Activated CD4-positive, alpha-beta memory T cell treated with anti-CD3 and anti-CD28 coated beads, Interleukin-2, amount 10 ng/mL, durations not matched to agents 7 days and 5 days (primary cell): Measurements from ENCODE around the gene CABP7. TPM values are rescaled to one million over a fixed set of nuclear protein-coding genes. Genes with fewer than 3 reads are reported as not detected.

Experiments
- CTCF ChIA-PET: fragments of 350-600 bp; sonication (Branson Sonifier 250); formaldehyde crosslinking; loops from one replicate; lab custom pipeline; 2021; ENCODE audit warnings: antibody characterized with exemption, inconsistent platforms; lab: Charles Lee
- POLR2A ChIA-PET: fragments of 350-600 bp; sonication (Branson Sonifier 250); formaldehyde crosslinking; loops from one replicate; lab custom pipeline; 2021; ENCODE audit warnings: antibody characterized with exemption; lab: Charles Lee
- DNase-seq: peaks from one replicate; pipeline ENCODE4 v3.0.0-alpha.2; 2020
- H3K27ac Mint-ChIP-seq: one replicate; pipeline ENCODE4 v1.8.0; 2021; ENCODE audit warnings: mild to moderate bottlenecking, mixed read lengths
- H3K27me3 Mint-ChIP-seq: one replicate; pipeline ENCODE4 v1.8.0; 2021; ENCODE audit warnings: mixed read lengths
- H3K36me3 Mint-ChIP-seq: one replicate; pipeline ENCODE4 v1.8.0; 2021; ENCODE audit warnings: low read depth, mixed read lengths
- H3K4me1 Mint-ChIP-seq: one replicate; pipeline ENCODE4 v1.8.0; 2021; ENCODE audit warnings: mixed read lengths
- H3K4me3 Mint-ChIP-seq: one replicate; pipeline ENCODE4 v1.8.0; 2021; ENCODE audit warnings: mild to moderate bottlenecking, mixed read lengths
- H3K9me3 Mint-ChIP-seq: one replicate; pipeline ENCODE4 v1.8.0; 2021; ENCODE audit warnings: mixed read lengths
- total RNA-seq, 2 experiments: library from RNA; stranded (reverse); gene quantifications; one replicate each; pipeline ENCODE4 v1.2.3, GENCODE V29; 2021

Gene CABP7
- total RNA-seq, 2 experiments from 2014 or later: 0.08 to 0.13 TPM

DNA sequence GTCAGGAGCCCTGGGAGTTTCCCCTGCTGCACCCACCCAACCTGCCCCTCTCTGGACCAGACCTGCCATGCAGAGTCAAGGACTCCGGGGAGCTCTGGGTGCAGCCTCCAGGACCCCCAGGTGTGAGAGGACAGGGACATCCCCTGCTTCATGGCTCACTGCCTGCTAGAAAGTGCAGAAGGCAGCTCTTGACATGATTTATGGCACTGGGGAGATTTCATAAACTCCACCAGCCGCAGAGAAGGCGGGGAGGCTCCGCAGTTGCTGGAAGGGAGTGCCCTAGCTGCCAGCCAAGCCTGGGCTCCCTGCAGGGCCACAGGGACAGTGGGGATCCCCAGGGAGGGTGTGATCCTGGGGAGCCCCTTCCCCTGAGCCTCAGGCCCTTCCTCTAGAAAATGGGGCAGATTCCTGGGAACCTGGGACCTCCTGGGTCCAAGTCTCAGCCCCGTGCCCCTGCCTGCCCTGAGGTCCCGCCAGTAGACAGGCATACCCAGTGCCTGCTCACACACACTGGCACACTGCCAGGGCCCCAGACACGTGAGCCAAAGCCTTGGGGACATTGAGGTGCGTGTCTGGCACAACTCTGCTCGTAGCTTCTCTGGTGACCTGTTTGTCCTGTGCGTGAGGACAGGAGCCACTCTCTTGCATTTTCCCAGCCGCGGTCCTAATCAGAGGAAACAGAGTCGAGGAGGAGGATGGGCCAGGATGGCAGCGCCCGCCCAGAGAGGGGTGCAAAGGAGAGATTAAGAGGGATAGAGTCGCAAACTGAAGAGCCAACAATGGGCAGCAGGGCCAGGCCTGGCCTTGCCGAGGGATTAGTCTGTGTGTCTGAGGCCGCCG is 13.8 kb downstream of the CABP7 start:
- H3K27me3 Mint-ChIP-seq: no peaks in the 10 kb centered on the region
- H3K4me1 Mint-ChIP-seq: no peaks in the 10 kb centered on the region
- no peaks in the 10 kb centered on the region for H3K36me3 Mint-ChIP-seq
- no peak for DNase-seq
- ChIA-PET CTCF (no interaction called here), POLR2A (interaction anchor here (0.6 kb wide), 1 partner anchor 144 kb away, joined by 3 read pairs; no protein-coding TSS in a partner anchor)
- no peaks in the 10 kb centered on the region for H3K9me3 Mint-ChIP-seq
- no peak overlapping the region for H3K4me3 Mint-ChIP-seq
- H3K27ac Mint-ChIP-seq: no peak overlapping the region

DNA sequence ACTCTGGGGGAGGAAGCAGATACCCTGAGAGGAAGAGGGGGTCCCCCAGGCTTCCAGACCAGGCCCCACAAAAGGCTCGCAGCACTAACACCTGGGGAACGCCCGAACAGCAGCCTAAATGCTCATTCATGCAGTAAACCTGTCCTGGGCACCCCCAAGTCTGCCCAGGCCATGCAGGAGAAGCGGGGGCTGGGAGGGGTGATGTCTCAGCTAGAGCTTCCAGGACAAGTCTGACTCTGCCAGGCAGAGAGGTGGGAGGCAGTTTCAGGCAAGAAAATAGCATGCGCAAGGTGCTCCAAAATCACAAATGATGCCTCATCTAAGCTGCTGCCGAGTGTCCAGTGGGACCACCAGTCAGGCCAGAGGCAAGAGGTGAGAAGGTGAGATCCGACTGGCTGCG is 14.6 kb downstream of the CABP7 start:
- POLR2A ChIA-PET: no interaction called here
- Mint-ChIP-seq H3K27ac (no peak overlapping the region), H3K36me3 (no peaks in the 10 kb centered on the region), H3K4me1 (no peaks in the 10 kb centered on the region), H3K27me3 (no peaks in the 10 kb centered on the region), H3K9me3 (no peaks in the 10 kb centered on the region), H3K4me3 (no peak overlapping the region)
- DNase-seq: no peak
- CTCF ChIA-PET: no interaction called here

DNA sequence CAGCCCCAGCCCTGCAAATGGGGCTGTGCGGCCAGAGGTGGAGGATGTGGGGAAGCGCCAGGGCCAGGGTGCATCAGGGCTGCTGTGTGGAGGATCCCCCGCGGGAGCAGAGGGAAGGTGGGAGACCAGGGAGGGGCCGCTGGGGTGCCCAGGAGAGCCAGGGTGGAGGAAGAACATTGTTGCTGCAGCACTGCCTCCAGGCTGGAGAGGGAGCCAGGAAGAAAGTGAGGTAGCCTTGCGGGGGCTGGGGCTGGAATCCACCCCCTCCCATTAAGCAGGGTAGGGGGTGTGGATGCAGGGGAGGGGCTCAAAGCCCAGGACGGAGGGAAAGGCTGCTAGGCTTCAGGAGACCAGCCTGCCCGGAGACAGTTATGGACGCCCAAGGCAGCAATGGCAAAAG is 15.0 kb downstream of the CABP7 start:
- no peaks in the 10 kb centered on the region for H3K27me3 Mint-ChIP-seq
- no peaks in the 10 kb centered on the region for H3K4me1 Mint-ChIP-seq
- no peak for DNase-seq
- no peaks in the 10 kb centered on the region for H3K9me3 Mint-ChIP-seq
- ChIA-PET CTCF (no interaction called here), POLR2A (no interaction called here)
- no peak overlapping the region for H3K27ac Mint-ChIP-seq
- no peaks in the 10 kb centered on the region for H3K36me3 Mint-ChIP-seq
- H3K4me3 Mint-ChIP-seq: no peak overlapping the region

DNA sequence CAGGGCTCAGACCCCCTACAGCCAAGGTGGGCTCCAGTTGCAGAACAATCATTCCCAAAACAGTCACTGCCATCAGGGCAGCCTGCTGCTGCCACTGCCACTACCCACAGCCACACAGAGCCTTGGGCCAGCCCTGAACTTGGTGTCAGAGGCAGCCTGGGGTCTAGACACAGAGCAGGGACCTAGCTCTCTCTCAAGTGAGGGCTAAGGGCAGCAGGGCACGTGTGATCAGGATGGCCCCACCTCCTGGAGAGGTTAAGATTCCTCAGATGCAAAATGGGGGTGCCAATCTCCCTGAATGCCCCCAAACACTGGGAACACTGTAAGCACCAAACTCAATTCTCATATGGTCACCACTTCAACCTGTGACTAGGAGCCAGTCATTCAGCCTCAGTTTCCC is 15.6 kb downstream of the CABP7 start:
- no peaks in the 10 kb centered on the region for H3K4me1 Mint-ChIP-seq
- H3K27ac Mint-ChIP-seq: no peak overlapping the region
- DNase-seq: no peak
- no peaks in the 10 kb centered on the region for H3K27me3 Mint-ChIP-seq
- ChIA-PET POLR2A (no interaction called here), CTCF (no interaction called here)
- H3K9me3 Mint-ChIP-seq: no peaks in the 10 kb centered on the region
- no peaks in the 10 kb centered on the region for H3K36me3 Mint-ChIP-seq
- no peak overlapping the region for H3K4me3 Mint-ChIP-seq

DNA sequence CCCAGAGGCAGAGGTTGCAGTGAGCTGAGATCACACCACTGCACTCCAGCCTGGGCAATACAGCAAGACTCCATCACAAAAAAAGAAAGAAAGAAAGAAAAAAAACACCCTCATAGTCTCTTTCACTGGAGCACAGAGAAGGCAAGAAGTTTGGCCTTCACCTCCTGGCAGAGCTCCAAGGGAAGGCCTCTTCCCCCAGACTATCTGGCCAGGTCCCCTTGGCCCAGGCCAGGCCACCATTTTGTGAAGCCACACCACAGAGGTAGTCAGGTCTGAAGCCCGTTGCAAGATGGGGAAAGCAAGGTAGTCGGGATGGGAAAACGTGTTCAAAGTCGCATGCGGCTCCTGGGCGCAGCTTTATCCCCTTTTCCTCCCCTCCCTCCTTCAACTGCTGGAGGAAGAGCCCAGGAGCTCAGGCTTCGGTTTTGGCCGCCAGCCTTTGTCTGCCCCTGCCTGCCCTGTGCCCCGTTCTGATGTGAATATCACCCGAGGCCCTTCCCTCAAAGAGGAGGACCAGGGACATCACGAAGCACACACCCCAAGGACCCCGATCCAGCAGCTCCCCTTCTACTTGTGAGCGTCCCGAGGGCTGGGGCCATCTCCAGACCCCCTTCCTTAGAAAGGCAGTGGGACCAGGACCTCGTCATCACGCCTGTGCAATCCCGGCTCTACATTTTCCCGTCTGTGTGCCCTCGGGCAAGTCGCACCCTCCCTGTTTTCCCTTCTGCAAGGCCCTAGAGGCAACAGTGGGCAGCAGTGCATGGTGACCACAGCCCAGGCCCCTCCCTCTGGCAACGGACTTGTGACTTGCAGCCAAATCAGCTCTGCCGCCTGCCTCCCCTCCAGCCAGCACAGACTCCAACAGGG is 17.7 kb downstream of the CABP7 start:
- DNase-seq: no peak
- H3K27me3 Mint-ChIP-seq: no peaks in the 10 kb centered on the region
- no peak overlapping the region for H3K27ac Mint-ChIP-seq
- no peaks in the 10 kb centered on the region for H3K9me3 Mint-ChIP-seq
- no peak overlapping the region for H3K4me3 Mint-ChIP-seq
- H3K4me1 Mint-ChIP-seq: no peaks in the 10 kb centered on the region
- CTCF ChIA-PET: interaction anchor here (1.1 kb wide), 1 partner anchor 36 kb away, joined by 3 read pairs; no protein-coding TSS in a partner anchor
- POLR2A ChIA-PET: no interaction called here
- H3K36me3 Mint-ChIP-seq: no peaks in the 10 kb centered on the region

DNA sequence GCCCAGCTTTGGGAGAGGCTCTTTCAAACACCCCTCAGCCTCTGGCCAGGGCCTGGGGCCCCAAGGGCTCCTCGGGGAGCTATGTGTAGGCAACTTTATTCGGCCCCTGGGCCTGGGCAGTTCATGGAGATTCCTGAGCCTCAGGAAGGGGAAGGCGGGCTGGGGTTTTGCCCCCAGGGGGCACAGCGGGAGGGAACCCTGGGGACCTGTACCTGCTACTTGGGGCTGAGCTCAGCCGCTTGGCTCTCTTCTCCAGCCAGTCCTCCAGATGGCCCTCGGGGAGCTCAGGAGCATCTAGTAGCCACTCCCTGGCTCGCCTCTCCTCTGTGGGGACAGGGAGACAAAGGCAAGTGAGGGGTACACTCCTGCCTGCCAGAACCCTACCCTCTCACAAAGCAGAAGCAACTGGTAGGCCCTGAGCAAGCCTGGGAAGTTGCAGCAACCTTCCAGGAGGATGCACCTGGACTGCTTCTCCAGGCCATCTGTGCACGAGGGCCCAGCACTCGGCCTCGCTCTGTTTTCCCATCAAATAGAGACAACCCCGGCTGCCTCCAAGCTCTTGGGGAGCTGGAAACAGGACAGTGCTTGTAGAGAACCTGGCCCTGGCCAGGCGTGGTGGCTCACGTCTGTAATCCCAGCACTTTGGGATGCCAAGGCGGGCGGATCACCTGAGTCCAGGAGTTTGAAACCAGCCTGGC is 18.5 kb downstream of the CABP7 start:
- H3K36me3 Mint-ChIP-seq: no peaks in the 10 kb centered on the region
- H3K27me3 Mint-ChIP-seq: no peaks in the 10 kb centered on the region
- ChIA-PET CTCF (interaction anchor here (0.6 to 1.1 kb wide), 2 partner anchors 37 to 350 kb away, joined by 3 read pairs; partner anchors contain the start of gene AP1B1), POLR2A (no interaction called here)
- no peak for DNase-seq
- no peaks in the 10 kb centered on the region for H3K9me3 Mint-ChIP-seq
- no peak overlapping the region for H3K4me3 Mint-ChIP-seq
- H3K4me1 Mint-ChIP-seq: no peaks in the 10 kb centered on the region
- no peak overlapping the region for H3K27ac Mint-ChIP-seq

DNA sequence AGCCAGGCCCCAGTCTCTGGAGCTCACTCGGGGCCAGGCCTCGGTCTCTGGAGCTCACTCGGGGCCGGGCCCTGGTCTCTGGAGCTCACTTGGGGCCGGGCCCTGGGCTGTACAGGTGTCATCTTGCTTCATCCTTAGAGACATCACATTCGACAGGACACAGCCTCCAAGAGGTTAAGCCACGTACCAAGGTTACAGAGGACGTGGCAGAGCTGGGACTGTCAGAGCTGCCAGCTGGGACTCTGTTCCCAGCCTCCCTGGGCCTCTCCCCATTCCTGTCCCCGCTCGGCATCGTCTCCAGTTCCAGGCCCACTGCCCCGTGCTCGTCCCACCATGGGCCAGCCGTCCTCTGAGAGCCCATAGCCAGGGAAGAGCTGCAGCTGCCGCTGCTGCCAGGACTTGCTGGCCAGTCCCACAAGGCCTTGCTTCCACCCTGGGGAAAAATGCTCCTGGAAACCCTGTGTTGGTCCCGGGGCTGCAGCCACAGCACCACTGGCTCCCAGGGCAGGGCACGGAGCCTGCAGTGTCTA is 19.6 kb downstream of the CABP7 start:
- CTCF ChIA-PET: no interaction called here
- POLR2A ChIA-PET: interaction anchor here (0.5 kb wide), 1 partner anchor 18 kb away, joined by 3 read pairs; no protein-coding TSS in a partner anchor
- Mint-ChIP-seq H3K9me3 (no peaks in the 10 kb centered on the region), H3K4me1 (no peaks in the 10 kb centered on the region), H3K27me3 (no peaks in the 10 kb centered on the region), H3K36me3 (no peaks in the 10 kb centered on the region), H3K27ac (no peak overlapping the region), H3K4me3 (no peak overlapping the region)
- no peak for DNase-seq

DNA sequence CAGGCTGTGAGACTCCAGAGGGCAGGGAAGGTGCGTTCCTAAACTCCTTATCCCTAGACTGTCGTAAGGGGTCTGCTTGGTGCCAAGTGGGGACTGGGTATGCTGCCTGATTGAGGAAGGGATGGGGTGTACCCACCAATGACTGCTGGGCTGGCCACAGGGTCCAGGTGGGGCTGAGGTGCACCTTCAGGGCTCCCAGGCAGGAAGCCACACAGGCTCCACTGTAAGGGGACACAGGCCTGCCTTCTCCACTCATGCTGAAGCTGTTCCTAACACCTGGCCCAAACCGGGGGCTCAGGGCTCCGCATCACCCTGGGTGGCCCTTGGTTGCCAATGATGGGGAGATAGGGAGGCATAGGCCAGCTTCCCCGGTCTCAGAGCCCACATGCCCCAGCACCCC is 20.4 kb downstream of the CABP7 start:
- DNase-seq: no peak
- H3K27ac Mint-ChIP-seq: no peak overlapping the region
- no peak overlapping the region for H3K4me3 Mint-ChIP-seq
- H3K36me3 Mint-ChIP-seq: no peaks in the 10 kb centered on the region
- H3K9me3 Mint-ChIP-seq: no peaks in the 10 kb centered on the region
- CTCF ChIA-PET: no interaction called here
- no peaks in the 10 kb centered on the region for H3K27me3 Mint-ChIP-seq
- H3K4me1 Mint-ChIP-seq: no peaks in the 10 kb centered on the region
- POLR2A ChIA-PET: no interaction called here

DNA sequence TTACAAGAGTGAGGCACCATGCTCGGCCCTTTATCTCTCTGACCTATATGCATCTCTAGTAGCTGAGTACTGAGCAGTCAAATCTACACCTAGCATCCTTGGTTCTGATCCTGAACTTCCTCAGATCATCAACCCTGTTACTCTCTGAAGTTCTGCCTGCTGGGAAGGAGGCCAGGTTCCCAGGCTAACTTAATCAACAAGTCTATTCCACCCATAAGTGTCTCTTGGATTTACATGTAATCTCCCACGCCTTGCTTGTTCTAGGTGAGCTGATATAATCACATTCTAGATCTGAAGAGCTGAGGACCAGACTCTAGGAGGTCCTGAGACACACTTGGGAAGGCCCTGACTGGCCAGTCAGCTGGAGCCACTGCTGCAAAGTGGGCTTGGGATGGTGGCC is 22.1 kb downstream of the CABP7 start:
- H3K9me3 Mint-ChIP-seq: no peaks in the 10 kb centered on the region
- CTCF ChIA-PET: no interaction called here
- H3K4me1 Mint-ChIP-seq: no peaks in the 10 kb centered on the region
- H3K27ac Mint-ChIP-seq: no peak overlapping the region
- no peaks in the 10 kb centered on the region for H3K27me3 Mint-ChIP-seq
- POLR2A ChIA-PET: interaction anchor here (0.9 to 1.1 kb wide), 3 partner anchors 9 to 25 kb away, joined by 3 read pairs; partner anchors contain the start of gene ZMAT5
- no peak for DNase-seq
- peaks cover 8% of the 10 kb centered on the region for H3K36me3 Mint-ChIP-seq
- no peak overlapping the region for H3K4me3 Mint-ChIP-seq

DNA sequence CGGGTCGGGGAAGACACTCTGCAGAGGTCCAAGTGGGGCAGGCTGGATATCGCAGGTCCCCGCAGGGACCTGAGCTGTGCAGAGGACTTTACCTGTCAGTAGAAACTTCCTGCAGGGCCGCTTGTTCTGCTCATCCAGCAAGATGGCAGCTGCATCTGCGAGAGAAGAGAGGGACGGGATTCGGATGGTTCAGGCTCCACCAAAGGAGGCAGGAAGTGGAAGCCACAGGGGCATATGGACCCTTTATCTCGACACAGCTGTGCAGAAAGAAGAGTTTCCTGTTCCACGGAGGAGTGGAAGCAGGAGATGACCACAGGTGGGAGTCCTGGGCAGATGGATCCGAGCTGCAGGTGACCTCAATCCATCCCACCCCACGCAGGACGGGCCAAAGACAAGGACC is 22.5 kb downstream of the CABP7 start:
- POLR2A ChIA-PET: interaction anchor here (0.9 to 1.1 kb wide), 3 partner anchors 9 to 24 kb away, joined by 3 read pairs; partner anchors contain the start of gene ZMAT5
- CTCF ChIA-PET: no interaction called here
- Mint-ChIP-seq H3K27me3 (no peaks in the 10 kb centered on the region), H3K4me3 (no peak overlapping the region), H3K36me3 (peaks cover 8% of the 10 kb centered on the region), H3K27ac (no peak overlapping the region), H3K9me3 (no peaks in the 10 kb centered on the region), H3K4me1 (no peaks in the 10 kb centered on the region)
- no peak for DNase-seq

DNA sequence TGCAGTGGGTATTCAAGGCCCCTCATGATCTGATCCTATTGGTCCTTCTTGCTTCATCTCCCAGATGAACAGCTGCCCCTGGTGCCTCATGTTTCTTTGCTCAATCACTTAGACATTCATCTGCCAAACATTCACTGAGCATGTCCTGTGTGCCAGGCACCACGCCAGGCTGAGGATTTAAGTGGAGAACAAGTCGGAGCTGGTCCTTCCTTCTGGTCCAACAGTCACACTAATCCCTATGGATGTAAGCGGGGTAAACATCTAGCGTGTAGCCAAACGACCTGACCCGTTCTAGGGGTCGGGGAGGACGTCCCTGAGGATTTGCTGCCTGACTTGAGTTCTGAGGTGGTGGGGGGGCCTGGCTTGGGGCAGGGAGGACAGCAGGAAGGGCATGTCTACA is 25.1 kb downstream of the CABP7 start:
- Mint-ChIP-seq H3K27me3 (no peaks in the 10 kb centered on the region), H3K27ac (no peak overlapping the region), H3K4me1 (peaks cover 3% of the 10 kb centered on the region), H3K36me3 (peaks cover 8% of the 10 kb centered on the region), H3K9me3 (no peaks in the 10 kb centered on the region), H3K4me3 (no peak overlapping the region)
- POLR2A ChIA-PET: interaction anchor here (2.2 kb wide), 1 partner anchor 22 kb away, joined by 5 read pairs; the partner anchor contains the start of genes UQCR10 and ZMAT5
- no peak for DNase-seq
- CTCF ChIA-PET: no interaction called here

DNA sequence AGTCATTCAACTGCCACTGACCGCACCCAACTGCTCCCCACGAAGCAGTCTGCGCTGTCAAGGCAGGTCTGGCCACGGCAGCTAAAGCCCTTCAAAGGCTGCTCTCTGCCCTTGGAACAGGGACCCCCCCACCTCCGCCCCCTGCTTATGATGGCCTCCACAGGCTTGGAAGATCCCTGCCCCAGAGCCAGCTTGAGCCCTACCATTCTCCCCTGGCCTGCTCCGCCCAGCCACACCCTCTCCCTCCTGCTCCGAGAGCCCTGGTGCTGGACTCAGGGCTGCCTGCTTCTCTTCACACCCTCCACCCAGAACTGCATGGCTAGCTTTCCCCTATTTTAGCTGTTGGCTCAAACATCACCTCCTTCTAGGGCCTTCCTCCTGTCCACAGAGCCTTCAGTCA is 28.0 kb downstream of the CABP7 start:
- no peaks in the 10 kb centered on the region for H3K9me3 Mint-ChIP-seq
- peaks cover 24% of the 10 kb centered on the region for H3K4me1 Mint-ChIP-seq
- no peak for DNase-seq
- H3K27me3 Mint-ChIP-seq: no peaks in the 10 kb centered on the region
- POLR2A ChIA-PET: no interaction called here
- H3K4me3 Mint-ChIP-seq: no peak overlapping the region
- CTCF ChIA-PET: no interaction called here
- peaks cover 11% of the 10 kb centered on the region for H3K36me3 Mint-ChIP-seq
- H3K27ac Mint-ChIP-seq: no peak overlapping the region
